ENCODE data around the gene SLC35A3.

GRCh38 chr1:99992760-99993467 is 23.1 kb downstream of the SLC35A3 start:
- no peak for TF ChIP-seq CTCF (IDR thresholded peaks at IDR 0.05)
- TF ChIP-seq POLR2A (IDR thresholded peaks at IDR 0.05) = no peak

All from testis (tissue), 2 donors.